HepG2 (cell line): ENCODE data around the gene KIRREL3. TPM values are rescaled to one million over a fixed set of nuclear protein-coding genes. Genes with fewer than 3 reads are reported as not detected.

Source experiments
- ATAC-seq: fragments of 200-7000 bp; cut with Tn5 transposase; 3 replicates; pipeline ENCODE4 v1.9.1; 2020; ENCODE audit warnings: mild to moderate bottlenecking, moderate library complexity
- BruUV-seq: library from RNA; stranded (reverse); fragments of 400-500 nt; replicated peaks from 2 replicates; lab custom pipeline; 2021; lab: Mats Ljungman, UMichigan
- CTCF ChIA-PET: fragments of 300-600 bp; formaldehyde crosslinking; extraction: SDS; loops from one replicate; lab custom pipeline; 2021; ENCODE audit warnings: low total read pairs, inconsistent platforms, low intra/inter-chr PET ratio; lab: Yijun Ruan, JAX
- POLR2A ChIA-PET: fragments of 350-600 bp; sonication (Branson Sonifier 250); formaldehyde crosslinking; loops from one replicate; lab custom pipeline; 2020; ENCODE audit warnings: antibody characterized with exemption, inconsistent platforms; lab: Yijun Ruan, JAX
- DNase-seq: peaks from one replicate; pipeline ENCODE4 v3.0.0-alpha.2; 2015; ENCODE audit warnings: low spot score
- FAIRE-seq: peaks from 3 replicates; lab custom pipeline; 2011; peaks lifted over from hg19 to GRCh38; lab: Jason Lieb, UNC
- H2AFZ ChIP-seq: one replicate; pipeline ENCODE4 v1.6.1; 2011; ENCODE audit warnings: low read length, inconsistent platforms
- H3K27ac ChIP-seq: fragments of 300-600 bp; 3 replicates; pipeline ENCODE4 v1.8.0; 2011; ENCODE audit warnings: mixed run types, mild to moderate bottlenecking, mixed read lengths, low read length, inconsistent platforms; ENCODE audit not compliant: insufficient read depth; ENCODE audit errors: extremely low read length
- H3K27me3 ChIP-seq, 2 experiments: fragments of 200-600 bp in 1 of 2; 2 replicates in 1 of 2; 3 replicates in 1 of 2; pipeline versions ENCODE4 v1.6.0 to v1.8.0; 2011; ENCODE audit warnings: low read length in 2 of 2, mild to moderate bottlenecking in 2 of 2, moderate library complexity in 2 of 2, inconsistent platforms in 1 of 2; ENCODE audit not compliant: insufficient read depth in 2 of 2, control insufficient read depth in 1 of 2
- H3K36me3 ChIP-seq, 2 experiments: fragments of 200-600 bp in 1 of 2; replicated peaks in 1 of 2; 2 replicates in 1 of 2; 3 replicates in 1 of 2; pipeline versions ENCODE4 v1.5.1 to v1.8.0; 2011; ENCODE audit warnings: low read length in 2 of 2, inconsistent platforms in 1 of 2; ENCODE audit not compliant: insufficient read depth in 2 of 2, control insufficient read depth in 1 of 2
- H3K4me1 ChIP-seq: 2 replicates; pipeline ENCODE4 v1.5.1; 2012; ENCODE audit warnings: low read length, inconsistent platforms; ENCODE audit not compliant: insufficient read depth
- H3K4me2 ChIP-seq: 2 replicates; pipeline ENCODE4 v1.6.0; 2011; ENCODE audit warnings: low read depth, low read length, inconsistent platforms
- H3K4me3 ChIP-seq, 3 experiments: fragments of 200-600 bp in 1 of 3; sonication (generic), shearing (Covaris generic) in 1 of 3; replicated peaks in 1 of 3; 2 replicates each; pipeline ENCODE4 v1.5.1; 2011 to 2016; ENCODE audit warnings: low read length in 3 of 3, inconsistent platforms in 2 of 3, low read depth in 2 of 3, mild to moderate bottlenecking in 2 of 3, control low read depth in 1 of 3, mixed read lengths in 1 of 3; ENCODE audit not compliant: insufficient read depth in 1 of 3
- H3K79me2 ChIP-seq: one replicate; pipeline ENCODE4 v1.6.1; 2011; ENCODE audit warnings: low read length, inconsistent platforms; ENCODE audit not compliant: insufficient read depth
- H3K9ac ChIP-seq: 2 replicates; pipeline ENCODE4 v1.6.0; 2011; ENCODE audit warnings: mild to moderate bottlenecking, low read depth, low read length, inconsistent platforms; ENCODE audit not compliant: insufficient read depth
- H3K9me3 ChIP-seq: 2 replicates; pipeline ENCODE4 v1.5.1; 2012; ENCODE audit warnings: mild to moderate bottlenecking, low read length
- H4K20me1 ChIP-seq: 2 replicates; pipeline ENCODE4 v1.6.0; 2011; ENCODE audit warnings: inconsistent platforms, mild to moderate bottlenecking, low read length, moderate library complexity; ENCODE audit not compliant: insufficient read depth
- CREB1 ChIP-seq, 2 experiments: fragments of 450-650 bp in 1 of 2; IDR thresholded peaks; 2 replicates each; pipeline ENCODE4 v1.6.1; 2016 to 2017; ENCODE audit warnings: control low read depth in 1 of 2, mild to moderate bottlenecking in 1 of 2, missing compliant biosample characterization in 1 of 2, missing genetic modification characterization in 1 of 2
- FOXM1 ChIP-seq: sonication (generic); formaldehyde crosslinking; IDR thresholded peaks from 2 replicates; pipeline ENCODE4 v1.5.0; 2020; ENCODE audit warnings: missing genetic modification reagents
- RAD51 ChIP-seq: fragments of 450-650 bp; IDR thresholded peaks from 2 replicates; pipeline ENCODE4 v1.6.1; 2016; ENCODE audit warnings: borderline replicate concordance
- ZFP1 ChIP-seq: IDR thresholded peaks from 2 replicates; pipeline ENCODE4 v1.6.1; 2016
- WGBS: methylation state at CpG from one replicate; pipeline ENCODE4 v1.1.6; 2017; ENCODE audit warnings: low lambda C conversion rate; 5-methylcytosine and 5-hydroxymethylcytosine counted together
- in situ Hi-C: cut with HindIII; loops from 2 replicates; pipeline ENCODE4 v1.10.0; 2017; ENCODE audit warnings: low pct_unique_long_range_greater_than_20kb; ENCODE audit not compliant: extremely low pct_ligation_motif_present
- intact Hi-C: fragments of 100-400 bp; cut with micrococcal nuclease; formaldehyde crosslinking; loops from one replicate; pipeline ENCODE4 v1.10.0; 2022; ENCODE audit not compliant: unreplicated experiment
- polyA plus RNA-seq, 8 experiments: library from polyadenylated mRNA; depleted of rRNA in 3 of 8; stranded (reverse) in 7 of 8; unstranded in 1 of 8; fragments of >200 nt; fragmentation: Illumina TruSeq in 4 of 8; extraction: Trizol in 4 of 8; gene quantifications; 2 replicates each; pipeline versions ENCODE4 v1.2.1 to v1.2.3, GENCODE V29; 2011 to 2016; ENCODE audit warnings: low read depth in 4 of 8, missing spikeins in 1 of 8, mixed read lengths in 1 of 8; ENCODE audit not compliant: insufficient read depth in 1 of 8
- total RNA-seq, 5 experiments: library from RNA; depleted of rRNA; stranded (reverse); fragments of >200 nt; fragmentation: Illumina TruSeq; extraction: Trizol; gene quantifications; 2 replicates each; pipeline ENCODE4 v1.2.3, GENCODE V29; 2016; ENCODE audit warnings: low read depth in 1 of 5
- TF ChIP-seq, protein P1 (sequence below), 2 experiments: sonication (generic) in 1 of 2; formaldehyde crosslinking in 1 of 2; IDR thresholded peaks; 2 replicates each; pipeline versions ENCODE4 v1.5.1 to v1.6.1; 2011 to 2020; ENCODE audit warnings: borderline replicate concordance in 1 of 2, low read depth in 1 of 2, low read length in 1 of 2, mild to moderate bottlenecking in 1 of 2, missing genetic modification reagents in 1 of 2, moderate library complexity in 1 of 2

The KIRREL3 gene
- total and polyA plus RNA-seq, 2 of the 13 experiments (the other 11 are each of a cell fraction or from before 2014, with no cell fraction given): not detected

DNA sequence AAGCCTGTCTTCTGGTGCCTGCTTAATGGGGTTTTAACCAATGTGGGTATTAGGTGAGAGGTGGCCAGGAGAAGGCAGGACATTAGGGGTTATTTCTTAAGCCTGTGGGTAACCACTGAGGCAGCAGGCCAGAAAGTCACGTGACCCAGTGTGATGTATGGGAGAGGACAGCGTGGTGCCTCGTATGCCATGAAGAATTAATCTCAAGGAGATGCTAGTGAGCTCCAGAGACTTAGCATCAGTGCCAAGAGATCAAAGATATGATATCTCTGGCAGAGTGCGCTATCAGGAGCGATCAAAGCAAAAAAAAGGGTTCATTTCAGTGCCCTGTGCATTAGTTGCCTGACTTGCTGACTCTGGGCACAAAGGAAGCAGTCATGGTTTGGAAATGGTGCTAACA is 275.5 kb downstream of the KIRREL3 start:
- BruUV-seq: no TSS peak
- ATAC-seq (no peak), FAIRE-seq (no peak), DNase-seq (no peak)
- ChIA-PET CTCF (no interaction called here), POLR2A (no interaction called here)
- no peak overlapping the region for H3K4me2 ChIP-seq
- H3K4me3 ChIP-seq: no peak overlapping the region
- 0% methylated on average over 5 of the region's 5 CpGs for WGBS
- H3K9me3 ChIP-seq: no peaks in the 10 kb centered on the region
- no peak overlapping the region for H3K9ac ChIP-seq
- in situ Hi-C loops (no loop called here), intact Hi-C loops (no loop called here)
- no peaks in the 10 kb centered on the region for H3K79me2 ChIP-seq
- H3K4me1 ChIP-seq: no peaks in the 10 kb centered on the region
- peaks cover 0 to 20% of the 10 kb centered on the region in 2 experiments; a peak in 1 of 5 replicates for H3K27me3 ChIP-seq
- no peaks in the 10 kb centered on the region for H3K36me3 ChIP-seq
- no peaks in the 10 kb centered on the region for H4K20me1 ChIP-seq
- TF ChIP-seq RAD51 (peak; percentile 83), FOXM1 (no peak)
- TF ChIP-seq, protein P1, sequence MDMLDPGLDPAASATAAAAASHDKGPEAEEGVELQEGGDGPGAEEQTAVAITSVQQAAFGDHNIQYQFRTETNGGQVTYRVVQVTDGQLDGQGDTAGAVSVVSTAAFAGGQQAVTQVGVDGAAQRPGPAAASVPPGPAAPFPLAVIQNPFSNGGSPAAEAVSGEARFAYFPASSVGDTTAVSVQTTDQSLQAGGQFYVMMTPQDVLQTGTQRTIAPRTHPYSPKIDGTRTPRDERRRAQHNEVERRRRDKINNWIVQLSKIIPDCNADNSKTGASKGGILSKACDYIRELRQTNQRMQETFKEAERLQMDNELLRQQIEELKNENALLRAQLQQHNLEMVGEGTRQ (IDR thresholded peaks at IDR 0.05; ENCODE audit: low read depth, low read length): peak; percentile 36; the same call in 1 of the 2 replicates
- TF ChIP-seq, protein P1 (CRISPR knock-in tag; IDR thresholded peaks at IDR 0.05; ENCODE audit: borderline replicate concordance): no peak
- H2AFZ ChIP-seq: no peak overlapping the region
- H3K27ac ChIP-seq: no peak overlapping the region

DNA sequence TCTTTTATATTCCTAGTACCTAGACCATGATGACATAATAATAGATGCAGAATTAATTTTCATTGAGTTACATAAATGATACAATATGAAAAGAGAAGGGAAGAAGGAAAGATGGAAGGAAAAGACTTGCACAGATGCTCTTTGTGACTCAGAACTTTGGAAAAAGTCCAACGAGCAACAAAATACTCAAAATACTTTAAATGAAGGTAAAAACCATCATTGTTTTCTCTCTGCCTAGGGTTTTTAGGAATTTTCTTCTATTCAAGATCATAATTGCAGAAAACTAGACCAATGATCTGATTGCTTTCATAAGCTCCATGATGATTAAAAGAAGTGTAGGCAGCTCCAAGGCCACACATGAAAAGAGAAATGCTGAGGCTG is 276.9 kb downstream of the KIRREL3 start:
- Histone ChIP-seq H3K36me3 (no peaks in the 10 kb centered on the region), H3K27me3 (peaks cover 0 to 23% of the 10 kb centered on the region in 2 experiments; a peak in 2 of 5 replicates), H2AFZ (no peak overlapping the region), H3K4me3 (no peak overlapping the region), H3K9ac (no peak overlapping the region), H3K9me3 (no peaks in the 10 kb centered on the region), H3K79me2 (no peaks in the 10 kb centered on the region), H4K20me1 (no peaks in the 10 kb centered on the region), H3K4me1 (no peaks in the 10 kb centered on the region), H3K4me2 (no peak overlapping the region), H3K27ac (no peak overlapping the region)
- 0 out of 2 replicates have a peak, but pooled peaks have one; percentile 35 for TF ChIP-seq CREB1 (IDR thresholded peaks at IDR 0.05)
- TF ChIP-seq CREB1 (CRISPR knock-in tag; IDR thresholded peaks at IDR 0.05): no peak
- TF ChIP-seq ZFP1 (CRISPR knock-in tag): no peak
- POLR2A ChIA-PET: no interaction called here
- 0% methylated on average over 1 of the region's 1 CpG for WGBS
- in situ Hi-C loops: no loop called here
- FAIRE-seq (no peak), ATAC-seq (no peak), DNase-seq (no peak)
- intact Hi-C loops: no loop called here
- no TSS peak for BruUV-seq
- CTCF ChIA-PET: no interaction called here
